OCI-LY7 (cell line): Measurements from ENCODE around the gene WASF2. TPM values are rescaled to one million over a fixed set of nuclear protein-coding genes. Genes with fewer than 3 reads are reported as not detected.

Experiments
- BruUV-seq: library from RNA; stranded (reverse); fragments of 400-500 nt; replicated peaks from 2 replicates; lab custom pipeline; 2021; lab: Mats Ljungman, UMichigan
- CTCF ChIA-PET: fragments of 300-600 bp; sonication (Branson Sonifier 250); formaldehyde crosslinking; loops from one replicate; lab custom pipeline; 2022; ENCODE audit warnings: antibody characterized with exemption; ENCODE audit not compliant: unreplicated experiment; lab: Charles Lee
- POLR2A ChIA-PET: fragments of 300-600 bp; sonication (Branson Sonifier 250); formaldehyde crosslinking; loops from one replicate; lab custom pipeline; 2022; ENCODE audit warnings: antibody characterized with exemption; lab: Charles Lee
- DNase-seq: peaks from one replicate; pipeline ENCODE4 v3.0.0-alpha.2; 2015; ENCODE audit warnings: low spot score
- H2AFZ ChIP-seq: fragments of 200-600 bp; sonication (generic), shearing (Covaris generic); 2 replicates; pipeline ENCODE4 v1.6.1; 2014; ENCODE audit warnings: mild to moderate bottlenecking, antibody characterized with exemption, low read length, moderate library complexity
- H3K27ac ChIP-seq: fragments of 200-600 bp; sonication (generic); 2 replicates; pipeline ENCODE4 v1.5.1; 2014; ENCODE audit warnings: mixed run types, low read depth, mild to moderate bottlenecking, moderate library complexity, low read length, inconsistent platforms; ENCODE audit not compliant: poor library complexity, severe bottlenecking
- H3K36me3 ChIP-seq: fragments of 200-600 bp; sonication (generic); 2 replicates; pipeline ENCODE4 v1.6.1; 2014; ENCODE audit warnings: mild to moderate bottlenecking, antibody characterized with exemption, low read length, moderate library complexity, mixed read lengths; ENCODE audit not compliant: insufficient read depth
- H3K4me1 ChIP-seq: fragments of 200-600 bp; sonication (generic); 2 replicates; pipeline ENCODE4 v1.5.1; 2014; ENCODE audit warnings: mild to moderate bottlenecking, low read length; ENCODE audit not compliant: insufficient read depth, poor library complexity, severe bottlenecking
- H3K4me2 ChIP-seq: fragments of 200-600 bp; sonication (generic); 2 replicates; pipeline ENCODE4 v1.6.1; 2014; ENCODE audit warnings: mild to moderate bottlenecking, low read length
- H3K4me3 ChIP-seq: fragments of 200-600 bp; sonication (generic); 2 replicates; pipeline ENCODE4 v1.5.1; 2014; ENCODE audit warnings: mild to moderate bottlenecking, low read depth, low read length; ENCODE audit not compliant: poor library complexity, severe bottlenecking
- H3K79me2 ChIP-seq: fragments of 200-600 bp; sonication (generic); 2 replicates; pipeline ENCODE4 v1.6.1; 2016; ENCODE audit warnings: low read depth, mild to moderate bottlenecking, low read length, moderate library complexity, mixed read lengths; ENCODE audit not compliant: insufficient read depth
- H3K9me2 ChIP-seq: fragments of 200-600 bp; sonication (generic); 2 replicates; pipeline ENCODE4 v1.6.1; 2016; ENCODE audit warnings: mild to moderate bottlenecking, low read length, mixed read lengths; ENCODE audit not compliant: insufficient read depth
- H3K9me3 ChIP-seq: fragments of 200-600 bp; sonication (generic); 2 replicates; pipeline ENCODE4 v1.6.1; 2014; ENCODE audit warnings: mild to moderate bottlenecking, mixed run types, low read length, mixed read lengths
- H4K20me1 ChIP-seq: fragments of 200-600 bp; sonication (generic); 2 replicates; pipeline ENCODE4 v1.6.1; 2014; ENCODE audit warnings: mild to moderate bottlenecking, antibody characterized with exemption, low read length, moderate library complexity, mixed read lengths; ENCODE audit not compliant: insufficient read depth
- EZH2phosphoT487 ChIP-seq: fragments of 200-600 bp; sonication (generic); IDR thresholded peaks from 2 replicates; pipeline ENCODE4 v1.6.1; 2018; ENCODE audit warnings: low read depth, borderline replicate concordance, mild to moderate bottlenecking, mixed run types, antibody characterized with exemption, low read length, moderate library complexity, mixed read lengths
- intact Hi-C: fragments of 100-400 bp; cut with micrococcal nuclease; formaldehyde crosslinking; loops from one replicate; pipeline ENCODE4 v1.10.0; 2022; ENCODE audit not compliant: unreplicated experiment
- total RNA-seq, 2 experiments: library from RNA; depleted of rRNA in 1 of 2; stranded (reverse); fragments of >200 nt in 1 of 2; shearing (Covaris generic) in 1 of 2; gene quantifications; 2 replicates each; pipeline ENCODE4 v1.2.3, GENCODE V29; 2014 to 2022
- TF ChIP-seq, protein P1 (sequence below): fragments of 200-600 bp; sonication (generic); conservative IDR thresholded peaks from 2 replicates; pipeline ENCODE4 v1.5.1; 2014; ENCODE audit warnings: mild to moderate bottlenecking, antibody characterized with exemption, low read length, moderate library complexity, mixed read lengths

WASF2 gene
- total RNA-seq, 2 experiments from 2014 or later = 26.9 to 106 TPM

DNA sequence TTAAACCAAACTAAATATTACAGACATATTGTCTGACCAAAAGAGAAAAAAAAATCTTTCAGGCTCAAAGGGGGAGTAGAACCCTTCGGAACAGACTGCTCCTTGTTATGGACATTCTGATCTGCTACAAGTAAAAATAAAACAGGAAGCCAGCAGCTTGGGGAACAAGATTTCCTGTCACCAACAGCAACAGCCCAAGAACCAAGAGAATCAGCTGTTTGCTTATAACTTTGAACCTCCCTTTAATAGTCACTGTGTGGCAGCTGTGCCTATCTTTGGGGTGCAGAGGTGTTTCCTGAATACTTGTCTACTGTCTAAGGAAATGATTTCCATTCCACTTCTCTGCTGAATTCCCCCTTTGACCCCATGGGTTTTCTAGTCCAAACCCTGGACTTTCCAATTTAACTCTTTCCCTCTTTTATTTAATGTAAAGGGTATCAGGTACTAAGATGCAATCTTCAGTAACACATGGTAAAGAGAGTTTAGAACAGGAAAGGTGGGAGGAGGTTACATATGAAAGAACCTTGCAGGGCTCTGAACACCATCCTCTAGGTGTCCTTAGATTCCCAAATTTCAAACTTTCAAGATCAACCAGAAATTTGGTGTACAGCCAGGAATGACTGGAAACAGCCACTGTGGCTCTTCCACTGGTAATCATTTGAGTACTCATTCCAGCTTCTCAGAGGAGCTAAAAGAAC is 58.9 kb downstream of the WASF2 start:
- Histone ChIP-seq H3K9me2 (no peaks in the 10 kb centered on the region), H3K79me2 (peaks cover 83% of the 10 kb centered on the region), H2AFZ (no peak overlapping the region), H3K27ac (peak overlapping the region; percentile 74), H3K9me3 (no peaks in the 10 kb centered on the region), H3K36me3 (peaks cover 28% of the 10 kb centered on the region), H4K20me1 (0 out of 2 replicates have a peak, but pooled peaks cover 12% of the 10 kb centered on the region), H3K4me3 (peak overlapping the region; percentile 47), H3K4me2 (peak overlapping the region; percentile 73), H3K4me1 (peaks cover 100% of the 10 kb centered on the region)
- POLR2A ChIA-PET = interaction anchor here (0.6 to 2.1 kb wide), 10 partner anchors 9 to 1250 kb away, joined by 3 to 10 read pairs (median 4); no protein-coding TSS in a partner anchor
- BruUV-seq = no TSS peak
- DNase-seq = peak; percentile 69
- intact Hi-C loops = no loop called here
- no peak for TF ChIP-seq EZH2phosphoT487
- TF ChIP-seq, protein P1, sequence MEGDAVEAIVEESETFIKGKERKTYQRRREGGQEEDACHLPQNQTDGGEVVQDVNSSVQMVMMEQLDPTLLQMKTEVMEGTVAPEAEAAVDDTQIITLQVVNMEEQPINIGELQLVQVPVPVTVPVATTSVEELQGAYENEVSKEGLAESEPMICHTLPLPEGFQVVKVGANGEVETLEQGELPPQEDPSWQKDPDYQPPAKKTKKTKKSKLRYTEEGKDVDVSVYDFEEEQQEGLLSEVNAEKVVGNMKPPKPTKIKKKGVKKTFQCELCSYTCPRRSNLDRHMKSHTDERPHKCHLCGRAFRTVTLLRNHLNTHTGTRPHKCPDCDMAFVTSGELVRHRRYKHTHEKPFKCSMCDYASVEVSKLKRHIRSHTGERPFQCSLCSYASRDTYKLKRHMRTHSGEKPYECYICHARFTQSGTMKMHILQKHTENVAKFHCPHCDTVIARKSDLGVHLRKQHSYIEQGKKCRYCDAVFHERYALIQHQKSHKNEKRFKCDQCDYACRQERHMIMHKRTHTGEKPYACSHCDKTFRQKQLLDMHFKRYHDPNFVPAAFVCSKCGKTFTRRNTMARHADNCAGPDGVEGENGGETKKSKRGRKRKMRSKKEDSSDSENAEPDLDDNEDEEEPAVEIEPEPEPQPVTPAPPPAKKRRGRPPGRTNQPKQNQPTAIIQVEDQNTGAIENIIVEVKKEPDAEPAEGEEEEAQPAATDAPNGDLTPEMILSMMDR = no peak
- CTCF ChIA-PET = interaction anchor here (0.6 kb wide), 2 partner anchors 65 to 176 kb away, joined by 4 to 7 read pairs; no protein-coding TSS in a partner anchor

DNA sequence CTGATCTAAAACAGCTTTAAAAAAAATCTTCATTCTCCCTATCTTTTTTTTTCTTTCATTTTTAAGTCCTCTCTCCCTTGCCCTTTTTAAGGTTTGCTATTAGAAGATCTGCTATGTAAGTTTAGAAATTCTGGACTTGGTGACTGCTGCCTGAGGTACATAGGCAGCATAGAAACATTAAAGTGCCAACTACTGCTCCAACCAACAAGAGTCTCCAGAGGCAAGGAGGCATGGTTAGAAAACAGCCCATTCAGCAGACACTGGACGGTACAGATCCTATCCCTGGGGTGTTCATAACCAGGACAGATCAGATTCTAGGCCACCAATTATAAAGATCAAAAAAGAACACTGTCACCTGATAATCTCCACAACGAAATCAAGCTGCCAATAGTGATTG is 60.9 kb downstream of the WASF2 start:
- H3K27ac ChIP-seq = peak overlapping the region; percentile 54
- H3K9me2 ChIP-seq = no peaks in the 10 kb centered on the region
- no TSS peak for BruUV-seq
- H4K20me1 ChIP-seq = 0 out of 2 replicates have a peak, but pooled peaks cover 12% of the 10 kb centered on the region
- no peak overlapping the region for H3K4me3 ChIP-seq
- peaks cover 67% of the 10 kb centered on the region for H3K79me2 ChIP-seq
- ChIA-PET CTCF (interaction anchor here (1.7 kb wide), 1 partner anchor 13 kb away, joined by 3 read pairs; no protein-coding TSS in a partner anchor), POLR2A (interaction anchor here (0.5 to 4.6 kb wide), 3 partner anchors 8 to 194 kb away, joined by 3 to 25 read pairs (median 4); no protein-coding TSS in a partner anchor)
- no peak overlapping the region for H2AFZ ChIP-seq
- TF ChIP-seq, protein P1 = no peak
- TF ChIP-seq EZH2phosphoT487 = no peak
- no peak for DNase-seq
- intact Hi-C loops = no loop called here
- H3K4me1 ChIP-seq = peaks cover 81% of the 10 kb centered on the region
- no peaks in the 10 kb centered on the region for H3K9me3 ChIP-seq
- peaks cover 41% of the 10 kb centered on the region for H3K36me3 ChIP-seq
- H3K4me2 ChIP-seq = peak overlapping the region; percentile 6; the same call in 1 of the 2 replicates
